SK-N-SH (cell line): ENCODE data around the gene TMEM127. TPM values are rescaled to one million over a fixed set of nuclear protein-coding genes. Genes with fewer than 3 reads are reported as not detected.

ENCODE experiments used
- CTCF ChIA-PET: fragments of 300-600, 350-600 bp; formaldehyde crosslinking; extraction: SDS; loops from one replicate; lab custom pipeline; 2021; lab: Yijun Ruan, JAX
- POLR2A ChIA-PET: fragments of 350-600 bp; sonication (Branson Sonifier 250); formaldehyde crosslinking; extraction: SDS; loops from one replicate; lab custom pipeline; 2020; ENCODE audit warnings: antibody characterized with exemption, inconsistent platforms; lab: Yijun Ruan, JAX
- DNase-seq: peaks from one replicate; pipeline ENCODE4 v3.0.0; 2012
- H2AFZ ChIP-seq: fragments of 200-600 bp; sonication (generic); 2 replicates; pipeline ENCODE4 v1.8.1; 2016; ENCODE audit warnings: antibody characterized with exemption, mild to moderate bottlenecking, low read depth
- H3F3A ChIP-seq: fragments of 200-600 bp; sonication (generic); replicated peaks from 2 replicates; pipeline ENCODE3; 2016; ENCODE audit warnings: antibody characterized with exemption, mild to moderate bottlenecking; ENCODE audit not compliant: insufficient read depth
- H3K27ac ChIP-seq, 2 experiments: fragments of 200-500 bp in 1 of 2; fragments of 200-600 bp in 1 of 2; sonication (Bioruptor generic) in 1 of 2; sonication (generic), shearing (Covaris generic) in 1 of 2; 2 replicates each; pipeline versions ENCODE4 v1.5.1 to v1.6.1; 2014 to 2016; ENCODE audit warnings: low read depth in 2 of 2, inconsistent platforms in 1 of 2, low read length in 1 of 2, mild to moderate bottlenecking in 1 of 2, mixed read lengths in 1 of 2
- H3K27me3 ChIP-seq: fragments of 200-600 bp; sonication (generic), shearing (Covaris generic); 2 replicates; pipeline ENCODE4 v1.6.1; 2016; ENCODE audit warnings: mixed run types; ENCODE audit not compliant: insufficient read depth
- H3K36me3 ChIP-seq, 2 experiments: fragments of 200-500 bp in 1 of 2; fragments of 200-600 bp in 1 of 2; sonication (Bioruptor generic) in 1 of 2; sonication (generic) in 1 of 2; replicated peaks in 1 of 2; 2 replicates each; pipeline versions ENCODE3 to v1.5.1; 2014 to 2016; ENCODE audit warnings: low read length in 1 of 2, mild to moderate bottlenecking in 1 of 2; ENCODE audit not compliant: insufficient read depth in 2 of 2, control insufficient read depth in 1 of 2
- H3K4me1 ChIP-seq, 2 experiments: fragments of 200-500 bp in 1 of 2; fragments of 200-600 bp in 1 of 2; sonication (Bioruptor generic) in 1 of 2; sonication (generic), shearing (Covaris generic) in 1 of 2; 2 replicates each; pipeline versions ENCODE4 v1.5.1 to v1.6.1; 2014 to 2016; ENCODE audit warnings: low read depth in 1 of 2, low read length in 1 of 2, mixed run types in 1 of 2; ENCODE audit not compliant: insufficient read depth in 2 of 2, control insufficient read depth in 1 of 2
- H3K4me2 ChIP-seq: fragments of 200-600 bp; sonication (generic), shearing (Covaris generic); 2 replicates; pipeline ENCODE4 v1.6.1; 2017; ENCODE audit warnings: mixed run types
- H3K4me3 ChIP-seq, 2 experiments: fragments of 200-500 bp in 1 of 2; fragments of 200-600 bp in 1 of 2; sonication (Bioruptor generic) in 1 of 2; sonication (generic), shearing (Covaris generic) in 1 of 2; 2 replicates each; pipeline versions ENCODE4 v1.5.1 to v1.8.1; 2014 to 2016; ENCODE audit warnings: low read depth in 2 of 2, inconsistent platforms in 1 of 2, low read length in 1 of 2, mild to moderate bottlenecking in 1 of 2, mixed read lengths in 1 of 2, moderate library complexity in 1 of 2
- H3K79me2 ChIP-seq: fragments of 200-600 bp; sonication (generic); 2 replicates; pipeline ENCODE4 v1.8.1; 2017; ENCODE audit warnings: mild to moderate bottlenecking; ENCODE audit not compliant: insufficient read depth
- H3K9ac ChIP-seq: fragments of 200-600 bp; sonication (generic); 2 replicates; pipeline ENCODE4 v1.6.1; 2017; ENCODE audit warnings: mixed run types
- H3K9me2 ChIP-seq: fragments of 200-600 bp; sonication (generic); 2 replicates; pipeline ENCODE4 v1.6.1; 2017; ENCODE audit warnings: mixed run types
- H3K9me3 ChIP-seq: fragments of 200-600 bp; sonication (generic); 2 replicates; pipeline ENCODE4 v1.6.1; 2017; ENCODE audit warnings: mixed run types, mild to moderate bottlenecking, moderate library complexity
- H4K20me1 ChIP-seq: fragments of 200-600 bp; sonication (generic); 2 replicates; pipeline ENCODE4 v1.6.1; 2017; ENCODE audit warnings: mild to moderate bottlenecking, mixed run types; ENCODE audit not compliant: insufficient read depth
- CTCF ChIP-seq: fragments of 200-600 bp; sonication (generic); IDR thresholded peaks from 2 replicates; pipeline ENCODE4 v1.6.1; 2017; ENCODE audit warnings: antibody characterized with exemption, mild to moderate bottlenecking, moderate library complexity
- GATA2 ChIP-seq: sonication (generic); formaldehyde crosslinking; IDR thresholded peaks from 2 replicates; pipeline ENCODE4 v1.5.0; 2020; ENCODE audit warnings: mild to moderate bottlenecking, missing genetic modification reagents
- JUND ChIP-seq: IDR thresholded peaks from 2 replicates; pipeline ENCODE4 v1.4.0; 2012
- MXI1 ChIP-seq: IDR thresholded peaks from 2 replicates; pipeline ENCODE4 v1.6.1; 2012; ENCODE audit warnings: mild to moderate bottlenecking, low read depth, low read length, improper control_type of control experiment
- RXRA ChIP-seq: IDR thresholded peaks from 2 replicates; pipeline ENCODE4 v1.4.0; 2012; ENCODE audit warnings: low read depth, mild to moderate bottlenecking, borderline replicate concordance
- SMC3 ChIP-seq: IDR thresholded peaks from 2 replicates; pipeline ENCODE4 v1.6.1; 2012; ENCODE audit warnings: low read depth, low read length, improper control_type of control experiment
- TEAD4 ChIP-seq: IDR thresholded peaks from 2 replicates; pipeline ENCODE4 v1.4.0; 2012; ENCODE audit warnings: mild to moderate bottlenecking, borderline replicate concordance; ENCODE audit not compliant: insufficient read depth
- USF1 ChIP-seq: IDR thresholded peaks from 2 replicates; pipeline ENCODE4 v1.4.0; 2012; ENCODE audit warnings: low read depth, borderline replicate concordance
- ZBTB33 ChIP-seq: IDR thresholded peaks from 2 replicates; pipeline ENCODE4 v1.4.0; 2012; ENCODE audit warnings: low read depth, borderline replicate concordance
- WGBS: methylation state at CpG from one replicate; pipeline ENCODE4 v1.1.6; 2017; ENCODE audit warnings: low lambda C conversion rate; 5-methylcytosine and 5-hydroxymethylcytosine counted together
- polyA plus RNA-seq, 3 experiments: library from polyadenylated mRNA; depleted of rRNA; stranded (reverse); fragments of >200 nt; gene quantifications; 2 replicates each; pipeline ENCODE4 v1.2.3, GENCODE V29; 2012

TMEM127 gene
- polyA plus RNA-seq, 1 of the 3 experiments (the other 2 are of a cell fraction), result 40.9 TPM

GRCh38 chr2:96203130-96204028, 62.4 kb downstream of the TMEM127 start:
- no peaks in the 10 kb centered on the region for H3K27me3 ChIP-seq
- H4K20me1 ChIP-seq, result peaks cover 80% of the 10 kb centered on the region
- H3K4me3 ChIP-seq, result no peak overlapping the region
- H3K36me3 ChIP-seq, result no peaks in the 10 kb centered on the region
- POLR2A ChIA-PET, result no interaction called here
- H3K4me1 ChIP-seq, result peaks cover 18 to 19% of the 10 kb centered on the region in 2 experiments; a peak in 3 of 4 replicates
- TF ChIP-seq CTCF (no peak), TEAD4 (no peak), SMC3 (no peak), JUND (no peak), GATA2 (no peak), ZBTB33 (no peak), MXI1 (no peak), RXRA (no peak), USF1 (no peak)
- TF ChIP-seq, all 33 proteins: peak for 0
- H3K9me3 ChIP-seq, result no peaks in the 10 kb centered on the region
- CTCF ChIA-PET, result interaction anchor here (1.0 to 3.1 kb wide), 6 partner anchors 11 to 181 kb away, joined by 3 to 14 read pairs (median 4); no protein-coding TSS in a partner anchor
- peaks cover 4% of the 10 kb centered on the region for H3F3A ChIP-seq
- DNase-seq, result no peak
- no peak overlapping the region for H3K9ac ChIP-seq
- no peaks in the 10 kb centered on the region for H3K9me2 ChIP-seq
- WGBS, result 93% methylated on average over 9 of the region's 9 CpGs
- peaks cover 97% of the 10 kb centered on the region for H3K79me2 ChIP-seq
- H3K4me2 ChIP-seq, result no peak overlapping the region
- no peak overlapping the region for H3K27ac ChIP-seq
- H2AFZ ChIP-seq, result no peak overlapping the region
